Right atrium auricular region (tissue), 2 donors: ENCODE measurements around the gene CRAT. TPM values are rescaled to one million over a fixed set of nuclear protein-coding genes. Genes with fewer than 3 reads are reported as not detected.
A peak's percentile ranks its signal among the peaks of the same experiment; 100 is the strongest.
"Not testable (repeated sequence)": the region's sequence is repeated elsewhere in the genome, so short reads cannot be mapped to it uniquely, and the experiment has no call there.

Source experiments
- DNase-seq: peaks from one replicate; pipeline ENCODE4 v3.0.0-alpha.2; 2019; ENCODE audit warnings: low spot score
- H3K27ac ChIP-seq, 2 donors: fragments of 200-600 bp; sonication (generic); 1 replicate in 1 of 2; 2 replicates in 1 of 2; pipeline ENCODE4 v1.5.1; 2016 to 2019
- H3K27me3 ChIP-seq, 2 donors: fragments of 200-600 bp; sonication (generic); one replicate each; pipeline versions ENCODE4 v1.5.1 to v1.6.0; 2017 to 2019
- H3K36me3 ChIP-seq: fragments of 200-600 bp; sonication (generic); one replicate; pipeline ENCODE4 v1.5.1; 2016
- H3K4me1 ChIP-seq, 2 donors: fragments of 200-600 bp; sonication (generic); one replicate each; pipeline versions ENCODE4 v1.5.1 to v1.6.0; 2017 to 2019
- H3K4me3 ChIP-seq, 2 donors: fragments of 200-600 bp; sonication (generic); 1 replicate in 1 of 2; 2 replicates in 1 of 2; pipeline ENCODE4 v1.5.1; 2017 to 2019; ENCODE audit warnings: mild to moderate bottlenecking in 1 of 2, moderate library complexity in 1 of 2
- H3K9me3 ChIP-seq, 2 donors: fragments of 200-600 bp; sonication (generic); one replicate each; pipeline ENCODE4 v1.5.1; 2019
- total RNA-seq, 2 donors: library from RNA; depleted of rRNA; stranded (reverse); fragments of >200 nt; gene quantifications; one replicate each; pipeline ENCODE4 v1.1.0, GENCODE V29; 2016
- TF ChIP-seq, protein P1 (sequence below), 2 donors: fragments of 200-600 bp; sonication (generic); IDR thresholded peaks; one replicate each; pipeline ENCODE4 v1.5.1; 2019; ENCODE audit warnings: antibody characterized with exemption in 2 of 2

Gene CRAT
- total RNA-seq, 2 donors from 2014 or later: 73.0 to 75.0 TPM

DNA sequence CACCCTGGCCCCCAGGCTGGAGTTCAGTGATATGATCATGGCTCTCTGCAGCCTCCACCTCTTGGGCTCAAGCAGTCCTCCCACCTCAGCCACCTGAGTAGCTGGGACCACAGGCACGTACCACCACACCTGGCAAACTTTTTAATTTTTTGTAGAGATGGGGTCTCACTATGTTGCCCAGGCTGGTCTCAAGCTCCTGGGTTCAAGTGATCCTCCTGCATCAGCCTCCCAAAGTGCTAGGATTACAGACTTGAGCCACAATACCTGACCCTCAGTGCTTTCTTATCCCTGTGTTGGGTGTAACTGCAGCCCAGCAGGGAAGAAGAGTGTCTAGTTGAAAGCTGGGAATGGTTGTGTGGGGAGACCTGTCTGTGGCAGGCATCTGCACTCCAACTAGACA lies 11.5 kb upstream of the CRAT start:
- H3K27me3 ChIP-seq: no peaks in the 10 kb centered on the region
- H3K9me3 ChIP-seq: no peaks in the 10 kb centered on the region
- no peak overlapping the region for H3K4me3 ChIP-seq
- DNase-seq: no peak
- peaks cover 32% of the 10 kb centered on the region for H3K36me3 ChIP-seq
- H3K4me1 ChIP-seq: peaks cover 0 to 15% of the 10 kb centered on the region in 2 donors
- TF ChIP-seq, protein P1, sequence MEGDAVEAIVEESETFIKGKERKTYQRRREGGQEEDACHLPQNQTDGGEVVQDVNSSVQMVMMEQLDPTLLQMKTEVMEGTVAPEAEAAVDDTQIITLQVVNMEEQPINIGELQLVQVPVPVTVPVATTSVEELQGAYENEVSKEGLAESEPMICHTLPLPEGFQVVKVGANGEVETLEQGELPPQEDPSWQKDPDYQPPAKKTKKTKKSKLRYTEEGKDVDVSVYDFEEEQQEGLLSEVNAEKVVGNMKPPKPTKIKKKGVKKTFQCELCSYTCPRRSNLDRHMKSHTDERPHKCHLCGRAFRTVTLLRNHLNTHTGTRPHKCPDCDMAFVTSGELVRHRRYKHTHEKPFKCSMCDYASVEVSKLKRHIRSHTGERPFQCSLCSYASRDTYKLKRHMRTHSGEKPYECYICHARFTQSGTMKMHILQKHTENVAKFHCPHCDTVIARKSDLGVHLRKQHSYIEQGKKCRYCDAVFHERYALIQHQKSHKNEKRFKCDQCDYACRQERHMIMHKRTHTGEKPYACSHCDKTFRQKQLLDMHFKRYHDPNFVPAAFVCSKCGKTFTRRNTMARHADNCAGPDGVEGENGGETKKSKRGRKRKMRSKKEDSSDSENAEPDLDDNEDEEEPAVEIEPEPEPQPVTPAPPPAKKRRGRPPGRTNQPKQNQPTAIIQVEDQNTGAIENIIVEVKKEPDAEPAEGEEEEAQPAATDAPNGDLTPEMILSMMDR (IDR thresholded peaks at IDR 0.05): no peak
- H3K27ac ChIP-seq: no peak overlapping the region

DNA sequence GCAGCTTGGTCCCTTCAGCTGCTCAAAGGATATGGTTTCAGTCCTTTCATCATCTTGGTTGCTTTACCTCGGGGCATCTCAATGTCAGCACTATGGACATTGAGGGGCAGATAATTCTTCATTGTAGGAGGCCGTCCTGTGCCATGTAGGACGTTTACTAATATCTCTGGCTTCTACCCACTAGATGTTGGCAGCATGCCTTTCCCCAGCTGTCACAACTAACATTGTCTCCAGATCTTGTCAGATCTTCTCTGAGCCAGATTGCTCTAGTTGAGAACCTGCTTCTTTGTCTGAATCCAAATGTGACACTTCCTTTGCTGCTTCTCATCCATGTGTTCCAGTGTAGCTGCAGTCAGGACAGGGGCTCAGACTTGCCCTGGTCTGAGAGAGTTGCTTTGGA lies 10.9 kb upstream of the CRAT start:
- TF ChIP-seq, protein P1 (IDR thresholded peaks at IDR 0.05): no peak
- no peaks in the 10 kb centered on the region for H3K27me3 ChIP-seq
- no peaks in the 10 kb centered on the region for H3K9me3 ChIP-seq
- DNase-seq: no peak
- peaks cover 32% of the 10 kb centered on the region for H3K36me3 ChIP-seq
- peaks cover 0 to 9% of the 10 kb centered on the region in 2 donors for H3K4me1 ChIP-seq
- no peak overlapping the region for H3K27ac ChIP-seq
- no peak overlapping the region for H3K4me3 ChIP-seq

DNA sequence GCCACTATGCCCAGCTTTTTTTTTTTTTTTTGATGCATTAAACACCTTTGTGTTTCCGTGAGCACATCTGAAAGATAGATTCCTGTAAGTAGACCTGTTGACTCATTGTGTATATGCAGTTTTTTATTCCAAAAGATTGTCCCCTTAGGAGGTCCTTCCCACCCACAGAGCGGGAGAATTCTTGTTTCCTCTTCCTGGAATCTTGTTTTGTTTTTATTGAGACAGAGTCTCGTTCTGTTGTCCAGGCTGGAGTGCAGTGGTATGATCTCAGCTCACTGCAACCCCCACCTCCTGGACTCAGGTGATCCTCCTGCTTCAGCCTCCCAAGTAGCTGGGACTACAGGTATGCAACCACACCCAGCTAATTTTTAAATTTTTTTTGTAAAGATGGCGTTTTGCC lies 8.2 kb upstream of the CRAT start:
- no peak overlapping the region for H3K27ac ChIP-seq
- H3K9me3 ChIP-seq: no peaks in the 10 kb centered on the region
- TF ChIP-seq, protein P1 (IDR thresholded peaks at IDR 0.05): no peak
- peaks cover 0 to 22% of the 10 kb centered on the region in 2 donors for H3K4me1 ChIP-seq
- DNase-seq: no peak
- no peak overlapping the region for H3K4me3 ChIP-seq
- H3K27me3 ChIP-seq: no peaks in the 10 kb centered on the region
- H3K36me3 ChIP-seq: peaks cover 26% of the 10 kb centered on the region

DNA sequence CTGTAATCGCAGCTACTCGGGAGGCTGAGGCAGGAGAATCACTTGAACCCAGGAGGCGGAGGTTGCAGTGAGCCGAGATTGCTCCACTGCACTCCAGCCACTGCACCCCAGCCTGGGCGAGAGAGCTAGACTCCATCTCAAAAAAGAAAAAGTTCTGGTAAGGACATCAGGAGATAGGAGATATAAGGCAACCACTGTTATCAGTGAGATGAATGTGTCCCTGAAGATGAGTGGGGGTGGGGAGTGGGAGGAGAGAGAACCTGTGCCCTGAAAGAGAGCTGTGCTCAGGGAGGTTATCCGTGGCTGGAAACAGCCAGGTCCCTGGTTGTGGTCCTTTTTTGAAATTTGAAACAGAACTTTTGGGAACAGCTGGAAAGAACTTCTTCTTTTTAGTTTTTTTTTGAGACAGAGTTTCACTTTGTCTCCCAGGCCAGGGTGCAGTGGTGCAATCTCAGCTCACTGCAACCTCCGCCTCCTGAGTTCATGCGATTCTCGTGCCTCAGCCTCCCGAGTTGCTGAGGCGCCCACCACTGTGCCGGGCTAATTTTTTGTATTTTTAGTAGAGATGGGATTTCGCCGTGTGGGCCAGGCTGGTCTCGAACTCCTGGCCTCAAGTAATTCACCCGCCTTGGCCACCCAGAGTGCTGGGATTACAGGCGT lies 3.2 kb upstream of the CRAT start:
- H3K4me1 ChIP-seq: peaks cover 0 to 47% of the 10 kb centered on the region in 2 donors
- no peak overlapping the region for H3K27ac ChIP-seq
- no peak for DNase-seq

DNA sequence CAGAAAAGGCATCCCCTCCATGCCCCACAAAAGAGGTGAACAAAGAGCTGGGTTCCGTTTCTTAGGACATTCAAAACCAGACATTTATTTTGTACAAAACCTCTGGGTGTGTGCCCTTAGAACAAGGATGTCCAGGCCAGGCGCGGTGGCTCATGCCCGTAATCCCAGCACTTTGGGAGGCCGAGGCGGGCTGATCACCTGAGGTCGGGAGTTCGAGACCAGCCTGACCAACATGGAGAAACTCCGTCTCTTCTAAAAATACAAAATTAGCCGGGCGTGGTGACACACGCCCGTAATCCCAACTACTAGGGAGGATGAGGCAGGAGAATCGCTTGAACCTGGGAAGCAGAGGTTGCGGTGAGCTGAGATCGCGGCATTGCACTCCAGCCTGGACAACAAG lies 1.9 kb upstream of the CRAT start:
- peaks cover 0 to 47% of the 10 kb centered on the region in 2 donors for H3K4me1 ChIP-seq
- not testable (repeated sequence) for H3K27ac ChIP-seq, H3K36me3 ChIP-seq, H3K4me3 ChIP-seq, H3K27me3 ChIP-seq, H3K9me3 ChIP-seq, DNase-seq

More for the DNA sequence above, 3.2 kb upstream of the CRAT start:
- TF ChIP-seq, protein P1 (IDR thresholded peaks at IDR 0.05): no peak
- H3K4me3 ChIP-seq: no peak overlapping the region
- H3K27me3 ChIP-seq: no peaks in the 10 kb centered on the region
- no peaks in the 10 kb centered on the region for H3K36me3 ChIP-seq
- no peaks in the 10 kb centered on the region for H3K9me3 ChIP-seq

DNA sequence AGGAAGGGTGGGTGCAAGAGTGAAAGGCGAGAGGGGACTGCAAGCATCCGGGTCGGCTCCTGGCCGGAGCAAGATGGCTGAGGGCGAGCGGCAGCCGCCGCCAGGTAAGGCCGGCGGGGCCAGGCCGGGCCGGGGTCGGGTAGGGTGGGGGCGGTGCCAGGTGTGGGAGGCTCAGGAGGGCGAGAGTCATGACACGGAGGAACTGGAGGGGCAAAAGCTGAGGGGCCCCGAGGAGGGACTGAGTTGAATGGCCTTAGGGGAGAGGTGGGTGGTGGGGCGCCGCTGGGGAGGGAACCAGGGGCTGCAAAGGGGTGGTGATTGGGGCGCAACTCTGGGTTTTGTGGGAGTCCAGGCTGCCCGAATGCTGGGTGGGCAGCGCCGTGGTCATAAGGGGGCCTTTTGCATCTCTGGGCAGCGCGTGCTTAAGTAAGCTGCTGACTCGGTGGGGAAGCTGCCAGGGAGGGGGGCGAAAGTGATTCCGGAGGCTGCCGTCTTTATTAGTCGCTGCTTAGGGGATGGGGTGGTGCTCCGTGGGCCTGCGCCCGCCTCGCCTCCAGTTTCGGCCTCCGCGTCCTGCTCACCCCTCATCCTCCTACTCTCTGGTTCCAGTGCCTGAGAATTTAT lies 1.0 kb upstream of the CRAT start:
- H3K27ac ChIP-seq: peak overlapping the region; percentile 87 to 99
- TF ChIP-seq, protein P1 (IDR thresholded peaks at IDR 0.05): no peak
- no peaks in the 10 kb centered on the region for H3K27me3 ChIP-seq
- H3K36me3 ChIP-seq: peaks cover 14% of the 10 kb centered on the region
- H3K4me3 ChIP-seq: peak overlapping the region; percentile 92 to 93
- H3K9me3 ChIP-seq: no peaks in the 10 kb centered on the region
- DNase-seq: no peak
- peaks cover 0 to 47% of the 10 kb centered on the region in 2 donors for H3K4me1 ChIP-seq
